GM13976 (cell line): ENCODE results near the gene KRTAP5-6.
"Not testable (repeated sequence)": the region's sequence is repeated elsewhere in the genome, so short reads cannot be mapped to it uniquely, and the experiment has no call there.

Experiments used
- DNase-seq: peaks from one replicate; pipeline ENCODE4 v3.0.0; 2012; ENCODE audit warnings: low spot score
- CTCF ChIP-seq: IDR thresholded peaks from 2 replicates; pipeline ENCODE4 v1.5.1; 2012; ENCODE audit warnings: borderline replicate concordance, mild to moderate bottlenecking; ENCODE audit not compliant: insufficient read depth; ENCODE audit errors: extremely low read depth, missing control alignments, control extremely low read depth
- in situ Hi-C: fragments of 300-500 bp; cut with MboI; formaldehyde crosslinking; loops from one replicate; pipeline ENCODE4 v1.12.0; 2022; ENCODE audit warnings: low sequenced_read_pairs, mixed read lengths, inconsistent platforms; ENCODE audit not compliant: unreplicated experiment

The KRTAP5-6 gene

DNA sequence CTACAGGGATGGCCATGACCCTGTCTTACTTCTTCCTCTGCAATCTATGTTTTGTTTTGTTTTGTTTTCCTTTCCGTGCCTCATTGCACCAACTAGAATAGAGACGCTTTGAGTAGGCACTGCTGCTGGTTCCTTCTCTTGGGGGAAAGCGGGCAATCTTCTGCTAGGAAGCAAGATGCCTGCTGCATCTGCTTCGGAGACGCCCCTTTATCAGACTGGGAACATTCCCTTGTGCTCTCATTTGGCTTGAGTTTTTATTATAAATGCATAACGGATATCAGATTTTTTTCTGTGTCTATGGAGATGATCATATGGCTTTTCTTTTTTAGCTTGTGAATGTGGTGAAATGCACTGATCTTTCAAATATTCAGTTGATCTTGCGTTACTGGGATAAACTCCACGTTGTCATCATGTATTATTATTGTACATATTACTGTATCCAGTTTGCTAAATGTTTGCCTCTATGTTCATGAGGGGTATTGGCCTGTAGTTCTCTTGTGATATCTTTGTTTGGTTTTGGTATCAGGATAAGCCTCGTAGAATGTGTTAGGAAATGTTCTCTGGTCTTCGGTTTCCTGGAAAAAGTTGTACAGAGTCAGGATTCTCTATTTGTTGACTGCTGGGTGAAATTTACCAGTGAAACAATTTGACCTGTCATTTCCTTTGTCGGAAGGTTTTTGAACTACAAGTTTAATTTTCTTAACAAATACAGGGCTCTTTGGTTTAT lies 23.4 kb upstream of the KRTAP5-6 start:
- no peak for TF ChIP-seq CTCF
- no peak for DNase-seq
- in situ Hi-C loops = loop anchor here (25.0 kb wide), 1 partner anchor 489 kb away; the partner anchor contains the start of genes INS and TH

DNA sequence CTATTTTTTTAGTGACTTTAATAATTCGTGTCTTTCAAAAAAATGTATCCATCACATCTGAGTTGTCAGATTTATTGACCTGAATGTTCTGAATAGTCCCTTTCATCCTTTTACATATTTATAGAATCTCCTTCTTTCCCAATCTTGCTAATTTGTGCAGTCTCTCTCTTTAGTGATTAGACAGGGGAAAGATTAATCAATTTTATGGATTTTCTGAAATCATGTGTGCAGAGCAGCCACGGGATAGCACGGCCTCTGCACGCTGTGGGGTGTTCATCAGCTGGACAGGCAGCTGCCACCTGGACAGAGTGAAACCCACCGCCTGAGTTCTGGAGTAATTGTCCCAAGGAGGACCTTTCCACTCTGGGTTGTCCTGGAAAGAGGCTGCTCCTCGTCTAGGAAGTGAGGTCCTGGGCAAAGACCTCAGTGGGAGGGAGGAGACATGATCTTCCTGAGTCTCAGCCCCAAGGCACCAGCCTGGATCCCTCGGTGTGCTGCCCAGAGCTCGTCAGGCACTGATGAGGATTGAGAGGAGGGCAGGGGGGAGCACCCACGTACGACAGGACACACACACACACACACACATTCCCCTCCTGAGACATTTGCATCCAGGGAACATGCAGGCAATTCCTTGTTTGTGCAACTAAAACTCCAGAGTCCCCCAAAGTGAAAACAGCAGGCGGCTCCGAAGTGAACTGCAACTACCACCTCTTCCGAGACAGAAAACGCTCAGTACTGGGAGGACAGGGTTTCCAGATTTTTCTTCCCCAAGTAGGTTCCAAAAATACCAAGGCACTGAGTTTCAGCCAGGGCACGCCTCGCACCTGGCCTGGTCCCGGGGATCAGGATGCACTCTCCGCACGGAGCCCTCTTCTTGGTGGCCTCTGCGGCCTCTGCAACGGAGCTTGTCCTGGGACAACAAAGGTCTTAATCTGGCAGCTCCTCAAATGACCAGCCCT lies 22.5 kb upstream of the KRTAP5-6 start:
- in situ Hi-C loops = loop anchor here (25.0 kb wide), 1 partner anchor 488 kb away; the partner anchor contains the start of genes INS and TH
- DNase-seq = no peak
- no peak for TF ChIP-seq CTCF

DNA sequence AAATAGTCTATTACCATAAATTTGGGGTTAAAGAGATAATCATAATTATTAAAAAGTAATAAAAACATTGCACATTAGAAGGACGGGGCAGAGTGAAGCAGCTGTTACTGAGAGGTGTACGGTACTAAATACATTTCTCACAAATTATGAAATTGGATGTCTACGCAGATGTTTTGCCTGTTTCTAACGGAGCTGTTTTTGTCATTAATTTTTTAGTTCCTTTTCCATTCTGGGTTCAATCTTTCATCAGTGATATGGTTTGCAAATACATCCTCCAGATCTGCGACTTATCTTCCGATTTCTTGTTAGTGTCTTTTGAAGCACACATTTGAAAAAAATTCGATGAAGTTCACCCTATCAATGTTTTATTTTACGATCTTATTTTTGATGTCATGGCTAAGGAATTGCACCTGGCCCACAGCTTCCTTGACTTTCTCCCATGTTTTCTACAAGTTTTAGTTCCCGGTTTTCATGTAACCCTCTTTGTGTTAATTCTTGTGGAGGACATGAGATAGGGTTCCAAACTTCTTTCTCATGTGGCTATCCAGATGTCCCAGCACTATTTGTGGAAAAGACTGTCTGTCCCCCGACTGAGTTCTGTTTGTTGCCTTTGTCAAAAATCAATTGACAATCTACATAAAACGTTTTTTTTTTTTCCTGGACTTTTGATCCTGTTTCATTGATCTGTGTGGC lies 21.3 kb upstream of the KRTAP5-6 start:
- in situ Hi-C loops = no loop called here
- no peak for TF ChIP-seq CTCF
- DNase-seq = no peak

DNA sequence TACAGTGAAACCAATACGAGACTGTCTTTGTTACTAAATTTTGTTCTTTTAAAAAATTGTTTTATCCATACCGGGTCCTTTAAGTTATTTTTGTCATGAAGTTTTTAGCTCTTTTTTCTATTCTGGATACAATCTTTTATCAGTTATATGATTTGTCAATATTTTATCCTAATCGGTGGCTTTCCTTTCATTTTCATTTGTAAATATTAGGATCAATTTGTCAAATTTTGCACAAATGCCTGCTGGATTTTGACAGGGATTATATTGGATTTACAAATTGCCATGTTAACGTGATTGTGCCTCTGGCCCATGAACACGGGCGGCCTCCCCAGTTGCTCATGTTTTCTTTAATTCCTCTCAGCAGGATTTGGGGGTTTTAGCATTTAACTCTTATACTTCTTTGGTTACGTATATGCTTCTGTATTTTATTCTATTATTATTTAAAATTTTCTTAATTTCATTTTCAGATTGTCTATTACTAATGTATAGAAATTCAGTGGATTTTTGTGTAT lies 20.7 kb upstream of the KRTAP5-6 start:
- TF ChIP-seq CTCF = no peak
- in situ Hi-C loops = no loop called here
- DNase-seq = no peak

DNA sequence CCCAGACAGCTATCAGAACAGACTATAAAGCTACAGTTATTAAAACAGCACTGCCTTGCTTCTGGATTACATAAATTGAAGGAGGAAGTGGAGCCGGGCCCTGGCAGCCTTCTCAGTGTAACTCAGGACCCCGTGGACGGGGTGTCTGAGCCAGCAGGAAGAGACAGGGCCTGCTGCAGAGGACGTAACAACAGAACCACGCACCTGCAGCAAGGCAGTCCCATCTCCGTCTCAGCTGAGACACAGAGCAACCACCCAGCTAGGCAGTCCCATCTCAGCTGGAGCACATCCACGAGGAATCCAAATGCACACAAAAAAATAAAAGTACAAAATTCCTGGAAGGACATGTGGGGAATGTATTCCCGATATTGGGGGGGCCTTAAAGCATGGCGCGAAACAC lies 17.1 kb upstream of the KRTAP5-6 start:
- in situ Hi-C loops = no loop called here
- DNase-seq = no peak
- no peak for TF ChIP-seq CTCF

GRCh38 chr11:1682225-1682905 lies 14.6 kb upstream of the KRTAP5-6 start:
- TF ChIP-seq CTCF = no peak
- no peak for DNase-seq
- in situ Hi-C loops = no loop called here

DNA sequence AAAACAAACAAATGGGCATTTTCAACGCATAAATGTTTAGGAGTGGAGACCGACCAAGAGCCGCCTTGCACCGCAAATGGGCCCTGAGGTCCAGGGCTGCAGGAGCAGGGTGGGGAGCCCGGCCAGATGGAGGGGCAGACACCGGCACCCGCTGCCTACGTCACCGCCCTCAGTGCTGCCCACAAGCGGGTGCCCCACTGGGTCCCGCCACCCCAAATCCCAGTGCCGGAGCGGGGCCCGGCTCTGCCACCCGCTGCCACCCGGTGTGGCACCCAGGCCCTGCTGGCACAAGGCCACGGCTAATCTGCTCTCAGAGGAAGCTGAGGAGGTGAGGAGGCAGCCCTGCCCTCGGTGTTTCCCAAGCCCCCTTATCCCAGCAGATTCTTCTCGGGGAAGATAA lies 13.8 kb upstream of the KRTAP5-6 start:
- in situ Hi-C loops, DNase-seq: not testable (repeated sequence)

DNA sequence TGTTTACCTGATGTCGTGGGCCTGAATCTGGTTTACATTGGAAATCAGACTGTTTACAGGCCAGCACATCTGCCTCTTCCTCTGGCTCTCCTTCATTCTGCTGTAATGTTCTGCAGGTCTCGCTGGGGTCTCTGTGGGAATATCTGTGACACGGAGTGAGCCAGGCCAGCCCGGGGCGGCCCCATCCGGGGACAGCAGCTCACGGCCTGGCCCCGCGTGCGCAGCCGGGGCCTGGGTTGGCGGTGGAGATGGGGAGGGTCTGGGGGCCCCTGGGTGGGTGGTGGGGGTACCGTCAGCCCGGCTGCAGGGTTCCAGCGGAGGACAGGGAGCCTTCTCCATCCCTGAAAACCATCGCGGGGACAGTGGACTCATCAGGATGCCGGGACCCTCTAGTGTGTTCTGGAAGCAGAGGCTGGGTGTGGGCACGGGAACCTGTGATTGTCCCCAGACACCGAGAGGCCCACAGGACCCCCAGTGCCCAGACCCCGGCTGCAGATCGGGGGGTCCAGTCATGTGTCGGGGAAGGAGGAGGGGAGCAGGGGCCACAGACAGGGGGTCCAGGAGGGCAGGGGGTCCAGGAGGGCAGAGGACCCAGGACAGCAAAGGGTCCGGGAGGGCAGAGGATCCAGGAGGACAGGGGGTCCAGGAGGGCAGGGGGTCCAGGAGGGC lies 13.0 kb upstream of the KRTAP5-6 start:
- DNase-seq, in situ Hi-C loops: not testable (repeated sequence)
